K562 (cell line): ENCODE measurements around the gene PFKP. TPM values are rescaled to one million over a fixed set of nuclear protein-coding genes. Genes with fewer than 3 reads are reported as not detected.

Source experiments
- ATAC-seq: fragments of 200-7000 bp; cut with Tn5 transposase; 3 replicates; pipeline ENCODE4 v1.9.1; 2020; ENCODE audit warnings: moderate library complexity
- BruUV-seq: library from RNA; stranded (reverse); fragments of 400-500 nt; replicated peaks from 2 replicates; lab custom pipeline; 2021; lab: Mats Ljungman, UMichigan
- CTCF ChIA-PET: fragments of 300-600 bp; formaldehyde crosslinking; extraction: SDS; loops from one replicate; lab custom pipeline; 2021; ENCODE audit warnings: low intra/inter-chr PET ratio; lab: Yijun Ruan, JAX
- POLR2A ChIA-PET: fragments of 300-600, 350-650 bp; sonication (Branson Sonifier 250); formaldehyde crosslinking; extraction: SDS; loops from one replicate; lab custom pipeline; 2021; ENCODE audit warnings: antibody characterized with exemption, inconsistent platforms; lab: Yijun Ruan, JAX
- DNase-seq, 4 experiments: peaks; one replicate each; pipeline versions ENCODE4 v3.0.0 to v3.0.0-alpha.2; 2011 to 2018; ENCODE audit warnings: low spot score in 3 of 4, mixed read lengths in 3 of 4; ENCODE audit errors: extremely low read depth in 1 of 4
- FAIRE-seq: peaks from 2 replicates; lab custom pipeline; 2011; peaks lifted over from hg19 to GRCh38; lab: Jason Lieb, UNC
- H2AFZ ChIP-seq: 2 replicates; pipeline ENCODE4 v1.6.0; 2011; ENCODE audit warnings: low read depth, low read length, control low read depth, inconsistent platforms
- H3K27ac ChIP-seq: fragments of 200-600 bp; 3 replicates; pipeline ENCODE4 v1.8.0; 2011; ENCODE audit warnings: low read depth, mild to moderate bottlenecking, control low read depth, inconsistent platforms, low read length, moderate library complexity, mixed read lengths; ENCODE audit errors: extremely low read depth
- H3K27me3 ChIP-seq, 2 experiments: fragments of 300-600 bp in 1 of 2; 2 replicates in 1 of 2; 3 replicates in 1 of 2; pipeline versions ENCODE4 v1.6.0 to v1.8.0; 2011; ENCODE audit warnings: inconsistent platforms in 2 of 2, low read length in 2 of 2, mild to moderate bottlenecking in 1 of 2, mixed read lengths in 1 of 2, moderate library complexity in 1 of 2; ENCODE audit not compliant: control insufficient read depth in 2 of 2, insufficient read depth in 2 of 2
- H3K36me3 ChIP-seq: fragments of 300-600 bp; 3 replicates; pipeline ENCODE4 v1.8.0; 2011; ENCODE audit warnings: mild to moderate bottlenecking, low read length, inconsistent platforms; ENCODE audit not compliant: control insufficient read depth, insufficient read depth
- H3K4me1 ChIP-seq, 2 experiments: fragments of 200-600 bp in 1 of 2; replicated peaks in 1 of 2; 2 replicates in 1 of 2; 3 replicates in 1 of 2; pipeline versions ENCODE4 v1.5.1 to v1.8.0; 2011; ENCODE audit warnings: inconsistent platforms in 2 of 2, low read length in 2 of 2, mild to moderate bottlenecking in 1 of 2, mixed read lengths in 1 of 2, moderate library complexity in 1 of 2; ENCODE audit not compliant: control insufficient read depth in 2 of 2, insufficient read depth in 2 of 2
- H3K4me2 ChIP-seq: 2 replicates; pipeline ENCODE4 v1.6.1; 2011; ENCODE audit warnings: low read length, control low read depth, inconsistent platforms, mixed read lengths; ENCODE audit not compliant: insufficient read depth
- H3K4me3 ChIP-seq: fragments of 200-600 bp; sonication (generic), shearing (Covaris generic); 2 replicates; pipeline ENCODE4 v1.5.1; 2016; ENCODE audit warnings: control low read depth, inconsistent platforms
- H3K79me2 ChIP-seq: fragments of 200-600 bp; 3 replicates; pipeline ENCODE4 v1.8.0; 2011; ENCODE audit warnings: low read length, inconsistent platforms; ENCODE audit not compliant: control insufficient read depth, insufficient read depth
- H3K9ac ChIP-seq, 2 experiments: 2 replicates each; pipeline versions ENCODE4 v1.6.0 to v1.6.1; 2011; ENCODE audit warnings: low read depth in 2 of 2, low read length in 2 of 2, control low read depth in 1 of 2, inconsistent platforms in 1 of 2, mild to moderate bottlenecking in 1 of 2, mixed read lengths in 1 of 2; ENCODE audit not compliant: insufficient read depth in 1 of 2
- H3K9me1 ChIP-seq: one replicate; pipeline ENCODE4 v1.6.0; 2011; ENCODE audit warnings: inconsistent platforms, mild to moderate bottlenecking, low read length, moderate library complexity; ENCODE audit not compliant: control insufficient read depth, insufficient read depth
- H3K9me3 ChIP-seq: replicated peaks from 2 replicates; pipeline ENCODE4 v1.5.1; 2011; ENCODE audit warnings: low read depth, low read length, inconsistent platforms; ENCODE audit not compliant: control insufficient read depth, insufficient read depth
- H4K20me1 ChIP-seq: replicated peaks from 2 replicates; pipeline ENCODE4 v1.6.1; 2011; ENCODE audit warnings: low read length, inconsistent platforms, mixed read lengths; ENCODE audit not compliant: control insufficient read depth, insufficient read depth
- ATF6 ChIP-seq: sonication (generic); formaldehyde crosslinking; IDR thresholded peaks from 2 replicates; pipeline ENCODE4 v1.4.0; 2020; ENCODE audit warnings: mild to moderate bottlenecking, missing genetic modification reagents
- BCL6 ChIP-seq: fragments of 250-450 bp; sonication (Bioruptor Pico); IDR thresholded peaks from 2 replicates; pipeline ENCODE4 v1.4.0; 2020
- ERF ChIP-seq: fragments of 450-650 bp; formaldehyde crosslinking; IDR thresholded peaks from 2 replicates; pipeline ENCODE4 v1.4.0; 2020; ENCODE audit warnings: mild to moderate bottlenecking, mixed read lengths
- MEIS2 ChIP-seq: fragments of 450-650 bp; IDR thresholded peaks from 2 replicates; pipeline ENCODE4 v1.6.1; 2014; ENCODE audit warnings: mild to moderate bottlenecking; ENCODE audit not compliant: partially characterized antibody
- MTA1 ChIP-seq: fragments of 450-650 bp; IDR thresholded peaks from 2 replicates; pipeline ENCODE4 v1.6.1; 2017; ENCODE audit warnings: borderline replicate concordance
- RFX1 ChIP-seq: fragments of 450-650 bp; IDR thresholded peaks from 2 replicates; pipeline ENCODE4 v1.6.1; 2016; ENCODE audit warnings: mild to moderate bottlenecking, moderate library complexity
- SETDB1 ChIP-seq: IDR thresholded peaks from one replicate; pipeline ENCODE4 v1.6.1; 2012; ENCODE audit warnings: low read length, control low read depth, inconsistent platforms
- TFAP4 ChIP-seq: sonication (generic); formaldehyde crosslinking; IDR thresholded peaks from 2 replicates; pipeline ENCODE4 v1.8.0; 2022; ENCODE audit warnings: missing genetic modification reagents, mild to moderate bottlenecking, moderate library complexity, borderline replicate concordance
- ZEB2 ChIP-seq: fragments of 450-650 bp; IDR thresholded peaks from 2 replicates; pipeline ENCODE4 v1.6.1; 2016
- ZNF197 ChIP-seq: fragments of 200-800 bp; sonication (Bioruptor generic); IDR thresholded peaks from 2 replicates; pipeline ENCODE4 v1.6.1; 2016; ENCODE audit warnings: low read depth, missing genetic modification characterization, missing compliant biosample characterization
- ZNF23 ChIP-seq: fragments of 250-450 bp; sonication (Bioruptor Pico); IDR thresholded peaks from 2 replicates; pipeline ENCODE4 v1.4.0; 2020; ENCODE audit warnings: mild to moderate bottlenecking
- ZNF398 ChIP-seq: fragments of 250-450 bp; sonication (Bioruptor Pico); IDR thresholded peaks from 2 replicates; pipeline ENCODE4 v1.8.0; 2021; ENCODE audit warnings: moderate library complexity, mild to moderate bottlenecking, inconsistent platforms
- ZNF740 ChIP-seq, 3 experiments: fragments of 200-800 bp in 1 of 3; sonication (Bioruptor generic) in 1 of 3; sonication (generic) in 1 of 3; formaldehyde crosslinking in 1 of 3; IDR thresholded peaks; 2 replicates each; pipeline versions ENCODE4 v1.6.1 to v1.8.0; 2016 to 2022; ENCODE audit warnings: mild to moderate bottlenecking in 2 of 3, missing compliant biosample characterization in 2 of 3, missing genetic modification characterization in 2 of 3, missing genetic modification reagents in 1 of 3
- ZNF75A ChIP-seq: fragments of 450-650 bp; formaldehyde crosslinking; IDR thresholded peaks from 2 replicates; pipeline ENCODE4 v1.4.0; 2020; ENCODE audit warnings: mild to moderate bottlenecking
- ZNF77 ChIP-seq: fragments of 250-450 bp; sonication (Bioruptor Pico); IDR thresholded peaks from 2 replicates; pipeline ENCODE4 v1.5.0; 2020
- WGBS: fragments of 100-300 bp; shearing (Covaris generic); methylation state at CpG from one replicate; pipeline ENCODE4 v1.1.6; 2016; ENCODE audit warnings: low coverage, mixed read lengths; ENCODE audit not compliant: insufficient coverage; ENCODE audit errors: missing lambda C conversion rate; 5-methylcytosine and 5-hydroxymethylcytosine counted together
- in situ Hi-C: fragments of 300-500 bp; cut with MboI; formaldehyde crosslinking; loops from 4 replicates; pipeline ENCODE4 v1.15.0; 2018; ENCODE audit warnings: inconsistent platforms, mixed read lengths
- intact Hi-C: fragments of 100-400 bp; cut with micrococcal nuclease; formaldehyde crosslinking; loops from 2 replicates; pipeline ENCODE4 v1.14.2; 2022
- polyA plus RNA-seq, 8 experiments: library from polyadenylated mRNA; depleted of rRNA in 4 of 8; stranded (reverse) in 5 of 8; unstranded in 3 of 8; fragments of >200 nt; fragmentation: Nextera tagmentation in 2 of 8; fragmentation: Illumina TruSeq in 1 of 8; extraction: Ambion mirVana in 2 of 8; extraction: Trizol in 1 of 8; gene quantifications; 2 replicates each; pipeline versions ENCODE4 v1.2.1 to v1.2.3, GENCODE V29; 2011 to 2014; ENCODE audit warnings: inconsistent platforms in 1 of 8, missing spikeins in 1 of 8
- total RNA-seq, 7 experiments: library from RNA; depleted of rRNA in 6 of 7; stranded (reverse); fragments of >200 nt in 6 of 7; fragmentation: Illumina TruSeq in 2 of 7; extraction: Trizol in 2 of 7; gene quantifications; 2 replicates each; pipeline versions ENCODE4 v1.2.1 to v1.2.3, GENCODE V29; 2011 to 2021; ENCODE audit warnings: low replicate concordance in 1 of 7
- TF ChIP-seq, protein P1 (sequence below): fragments of 450-650 bp; IDR thresholded peaks from 2 replicates; pipeline ENCODE4 v1.6.1; 2016; ENCODE audit warnings: antibody characterized with exemption

The PFKP gene
- total and polyA plus RNA-seq, 9 of the 15 experiments (the other 6 are each of a cell fraction or from before 2014, with no cell fraction given): 23.5 to 116 (median 62.1) TPM

DNA sequence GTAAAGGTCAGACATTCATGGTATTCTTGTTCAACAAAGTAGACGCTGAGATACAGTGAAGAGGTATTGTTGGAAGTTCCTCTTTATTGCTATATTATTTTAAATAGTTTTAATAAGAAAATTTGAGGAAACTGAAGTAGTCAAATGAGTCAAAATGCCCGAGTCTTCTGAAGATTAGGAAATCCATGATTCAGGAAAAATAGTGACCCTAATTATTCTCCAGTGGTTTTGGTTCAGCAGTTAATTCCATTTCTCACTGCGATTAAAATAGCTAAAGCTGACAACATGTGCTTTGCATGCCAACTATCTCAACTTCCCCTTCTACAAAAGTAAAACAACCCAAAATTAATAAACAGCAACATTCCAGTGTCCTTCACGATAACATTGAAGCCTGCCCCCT lies 32.7 kb upstream of the PFKP start:
- Histone ChIP-seq H3K9me3 (no peaks in the 10 kb centered on the region), H3K4me3 (no peak overlapping the region), H3K27ac (no peak overlapping the region), H4K20me1 (no peaks in the 10 kb centered on the region), H3K27me3 (peaks cover 3 to 5% of the 10 kb centered on the region in 2 experiments; a peak in 3 of 5 replicates), H3K4me1 (no peaks in the 10 kb centered on the region), H3K4me2 (no peak overlapping the region), H3K79me2 (no peaks in the 10 kb centered on the region), H3K9ac (no peak overlapping the region), H2AFZ (no peak overlapping the region), H3K9me1 (no peaks in the 10 kb centered on the region), H3K36me3 (no peaks in the 10 kb centered on the region)
- intact Hi-C loops (no loop called here), in situ Hi-C loops (no loop called here)
- ChIA-PET POLR2A (no interaction called here), CTCF (interaction anchor here (0.6 kb wide), 1 partner anchor 148 kb away, joined by 3 read pairs; no protein-coding TSS in a partner anchor)
- BruUV-seq: no TSS peak
- no peak for FAIRE-seq
- no peak for DNase-seq
- no peak for ATAC-seq
- 2% methylated on average over 4 of the region's 4 CpGs for WGBS
- TF ChIP-seq, protein P1, sequence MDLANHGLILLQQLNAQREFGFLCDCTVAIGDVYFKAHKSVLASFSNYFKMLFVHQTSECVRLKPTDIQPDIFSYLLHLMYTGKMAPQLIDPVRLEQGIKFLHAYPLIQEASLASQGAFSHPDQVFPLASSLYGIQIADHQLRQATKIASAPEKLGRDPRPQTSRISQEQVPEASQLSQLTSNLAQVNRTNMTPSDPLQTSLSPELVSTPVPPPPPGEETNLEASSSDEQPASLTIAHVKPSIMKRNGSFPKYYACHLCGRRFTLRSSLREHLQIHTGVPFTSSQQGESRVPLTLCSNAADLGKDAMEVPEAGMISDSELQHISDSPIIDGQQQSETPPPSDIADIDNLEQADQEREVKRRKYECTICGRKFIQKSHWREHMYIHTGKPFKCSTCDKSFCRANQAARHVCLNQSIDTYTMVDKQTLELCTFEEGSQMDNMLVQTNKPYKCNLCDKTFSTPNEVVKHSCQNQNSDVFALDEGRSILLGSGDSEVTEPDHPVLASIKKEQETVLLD: no peak
- no peak for TF ChIP-seq ZNF75A (CRISPR knock-in tag)
- TF ChIP-seq SETDB1: no peak
- TF ChIP-seq ZNF740 (CRISPR knock-in tag; IDR thresholded peaks at IDR 0.05): no peak
- no peak for TF ChIP-seq ZNF740 (tag; IDR thresholded peaks at IDR 0.05)
- TF ChIP-seq ZNF398 (CRISPR knock-in tag): no peak
- no peak for TF ChIP-seq ERF (CRISPR knock-in tag)
- TF ChIP-seq BCL6 (CRISPR knock-in tag): no peak
- no peak for TF ChIP-seq MEIS2
- no peak for TF ChIP-seq ZNF23 (CRISPR knock-in tag)
- TF ChIP-seq RFX1: no peak
- no peak for TF ChIP-seq ZNF197 (CRISPR knock-in tag)
- no peak for TF ChIP-seq ZNF77
- no peak for TF ChIP-seq TFAP4 (CRISPR knock-in tag)
- TF ChIP-seq ATF6: no peak
- no peak for TF ChIP-seq ZEB2
- no peak for TF ChIP-seq MTA1
